ENCODE results near the gene USP44.

USP44 gene

GRCh38 chr12:95498968-95499367 is 52.3 kb downstream of the USP44 start:
- no peak overlapping the region for H3K27ac ChIP-seq (ENCODE audit: low read depth, low read length)
- no peaks in the 10 kb centered on the region for H3K9me3 ChIP-seq (ENCODE audit: insufficient read depth, low read length)
- no peaks in the 10 kb centered on the region for H3K9me2 ChIP-seq (replicated peaks; ENCODE audit: insufficient read depth, low read length)
- H3K4me3 ChIP-seq (ENCODE audit: insufficient read depth, low read length, poor library complexity, severe bottlenecking) = no peak overlapping the region
- H3K79me2 ChIP-seq (ENCODE audit: insufficient read depth, low read length) = peaks cover 14% of the 10 kb centered on the region; the same call in 1 of the 2 replicates
- no peak overlapping the region for H2AFZ ChIP-seq (ENCODE audit: low read depth, low read length, severe bottlenecking)
- H3K27me3 ChIP-seq (ENCODE audit: low read length) = no peaks in the 10 kb centered on the region
- no peaks in the 10 kb centered on the region for H3F3A ChIP-seq (ENCODE audit: insufficient read depth)
- H3K4me2 ChIP-seq (ENCODE audit: low read depth, low read length, poor library complexity, severe bottlenecking) = no peak overlapping the region
- H3K9ac ChIP-seq (ENCODE audit: low read length) = no peak overlapping the region
- peaks cover 66% of the 10 kb centered on the region for H3K36me3 ChIP-seq (ENCODE audit: low read length)
- H4K20me1 ChIP-seq (ENCODE audit: low read depth, low read length) = no peaks in the 10 kb centered on the region
- no peak for TF ChIP-seq EZH2phosphoT487 (conservative IDR thresholded peaks at IDR 0.05; ENCODE audit: low read length)
- TF ChIP-seq CTCF (IDR thresholded peaks at IDR 0.05; ENCODE audit: insufficient read depth, low read length, poor library complexity, severe bottlenecking) = no peak

GRCh38 chr12:95497031-95497430 is 54.2 kb downstream of the USP44 start:
- TF ChIP-seq CTCF (IDR thresholded peaks at IDR 0.05; ENCODE audit: insufficient read depth, low read length, poor library complexity, severe bottlenecking) = no peak
- Histone ChIP-seq H3K36me3 (ENCODE audit: low read length) (peaks cover 59% of the 10 kb centered on the region), H3K79me2 (ENCODE audit: insufficient read depth, low read length) (peaks cover 6% of the 10 kb centered on the region; the same call in 1 of the 2 replicates), H3K4me2 (ENCODE audit: low read depth, low read length, poor library complexity, severe bottlenecking) (no peak overlapping the region), H3F3A (ENCODE audit: insufficient read depth) (no peaks in the 10 kb centered on the region), H3K9ac (ENCODE audit: low read length) (no peak overlapping the region), H3K9me2 (replicated peaks; ENCODE audit: insufficient read depth, low read length) (no peaks in the 10 kb centered on the region), H3K4me3 (ENCODE audit: insufficient read depth, low read length, poor library complexity, severe bottlenecking) (no peak overlapping the region), H3K9me3 (ENCODE audit: insufficient read depth, low read length) (no peaks in the 10 kb centered on the region), H3K27me3 (ENCODE audit: low read length) (no peaks in the 10 kb centered on the region), H4K20me1 (ENCODE audit: low read depth, low read length) (no peaks in the 10 kb centered on the region), H2AFZ (ENCODE audit: low read depth, low read length, severe bottlenecking) (no peak overlapping the region), H3K27ac (ENCODE audit: low read depth, low read length) (no peak overlapping the region)

GRCh38 chr12:95495433-95495832 is 55.8 kb downstream of the USP44 start:
- H3K9ac ChIP-seq (ENCODE audit: low read length) = no peak overlapping the region
- H3K9me3 ChIP-seq (ENCODE audit: insufficient read depth, low read length) = no peaks in the 10 kb centered on the region
- peaks cover 56% of the 10 kb centered on the region for H3K36me3 ChIP-seq (ENCODE audit: low read length)
- no peaks in the 10 kb centered on the region; the same call in 1 of the 2 replicates for H3K79me2 ChIP-seq (ENCODE audit: insufficient read depth, low read length)
- H3K4me3 ChIP-seq (ENCODE audit: insufficient read depth, low read length, poor library complexity, severe bottlenecking) = no peak overlapping the region
- H3K27me3 ChIP-seq (ENCODE audit: low read length) = no peaks in the 10 kb centered on the region
- TF ChIP-seq EZH2phosphoT487 (conservative IDR thresholded peaks at IDR 0.05; ENCODE audit: low read length) = no peak
- H3F3A ChIP-seq (ENCODE audit: insufficient read depth) = no peaks in the 10 kb centered on the region
- no peaks in the 10 kb centered on the region for H4K20me1 ChIP-seq (ENCODE audit: low read depth, low read length)
- H3K9me2 ChIP-seq (replicated peaks; ENCODE audit: insufficient read depth, low read length) = no peaks in the 10 kb centered on the region
- H3K4me2 ChIP-seq (ENCODE audit: low read depth, low read length, poor library complexity, severe bottlenecking) = no peak overlapping the region
- no peak overlapping the region for H3K27ac ChIP-seq (ENCODE audit: low read depth, low read length)
- H2AFZ ChIP-seq (ENCODE audit: low read depth, low read length, severe bottlenecking) = no peak overlapping the region

GRCh38 chr12:95494888-95495287 is 56.4 kb downstream of the USP44 start:
- TF ChIP-seq CTCF (IDR thresholded peaks at IDR 0.05; ENCODE audit: insufficient read depth, low read length, poor library complexity, severe bottlenecking) (no peak), EZH2phosphoT487 (conservative IDR thresholded peaks at IDR 0.05; ENCODE audit: low read length) (no peak)

More at GRCh38 chr12:95494888-95495287, 56.4 kb downstream of the USP44 start:
- no peak overlapping the region for H3K4me3 ChIP-seq (ENCODE audit: insufficient read depth, low read length, poor library complexity, severe bottlenecking)
- H4K20me1 ChIP-seq (ENCODE audit: low read depth, low read length) = no peaks in the 10 kb centered on the region
- H3K27me3 ChIP-seq (ENCODE audit: low read length) = no peaks in the 10 kb centered on the region
- H3K9ac ChIP-seq (ENCODE audit: low read length) = no peak overlapping the region
- no peak overlapping the region for H2AFZ ChIP-seq (ENCODE audit: low read depth, low read length, severe bottlenecking)
- H3K79me2 ChIP-seq (ENCODE audit: insufficient read depth, low read length) = no peaks in the 10 kb centered on the region; the same call in 1 of the 2 replicates
- no peaks in the 10 kb centered on the region for H3K9me2 ChIP-seq (replicated peaks; ENCODE audit: insufficient read depth, low read length)
- H3K27ac ChIP-seq (ENCODE audit: low read depth, low read length) = no peak overlapping the region
- peaks cover 51% of the 10 kb centered on the region for H3K36me3 ChIP-seq (ENCODE audit: low read length)
- no peak overlapping the region for H3K4me2 ChIP-seq (ENCODE audit: low read depth, low read length, poor library complexity, severe bottlenecking)
- no peaks in the 10 kb centered on the region for H3K9me3 ChIP-seq (ENCODE audit: insufficient read depth, low read length)
- H3F3A ChIP-seq (ENCODE audit: insufficient read depth) = no peaks in the 10 kb centered on the region

Measured in SU-DHL-6 (cell line).